Esophagus squamous epithelium (tissue), 4 donors: ENCODE measurements around the gene SUOX.

Experiments used
- CTCF ChIP-seq, 6 experiments: fragments of 450-650 bp in 4 of 6; fragments of 200-600 bp in 2 of 6; sonication (generic) in 2 of 6; IDR thresholded peaks; one replicate each; pipeline ENCODE4 v1.5.1; 2016 to 2019; ENCODE audit warnings: antibody characterized with exemption in 6 of 6, mild to moderate bottlenecking in 4 of 6, moderate library complexity in 4 of 6
- POLR2A ChIP-seq, 4 donors: fragments of 450-650 bp; IDR thresholded peaks; one replicate each; pipeline ENCODE4 v1.6.1; 2017; ENCODE audit warnings: antibody characterized with exemption in 4 of 4, mild to moderate bottlenecking in 4 of 4, moderate library complexity in 3 of 4

GRCh38 chr12:55963760-55964159, 33.3 kb upstream of the SUOX start:
- TF ChIP-seq CTCF (IDR thresholded peaks at IDR 0.05) = no peak
- no peak for TF ChIP-seq POLR2A (IDR thresholded peaks at IDR 0.05)
